Cardiac muscle cell (in vitro differentiated cells and primary cell): ENCODE data around the gene ARHGEF16. TPM values are rescaled to one million over a fixed set of nuclear protein-coding genes. Genes with fewer than 3 reads are reported as not detected.

Source experiments
- DNase-seq, 2 donors: peaks; one replicate each; pipeline versions ENCODE4 v3.0.0 to v3.0.0-alpha.2; 2010 to 2017; ENCODE audit warnings: low read depth in 1 of 2, low spot score in 1 of 2
- H3K27ac ChIP-seq: fragments of 200-600 bp; sonication (generic); 2 replicates; pipeline ENCODE4 v1.5.1; 2016
- H3K27me3 ChIP-seq: fragments of 200-600 bp; sonication (generic); 2 replicates; pipeline ENCODE4 v1.6.0; 2016; ENCODE audit warnings: control low read depth
- H3K36me3 ChIP-seq: fragments of 200-600 bp; sonication (generic); 2 replicates; pipeline ENCODE4 v1.5.1; 2016; ENCODE audit warnings: control low read depth
- H3K4me1 ChIP-seq: fragments of 200-600 bp; sonication (generic); 2 replicates; pipeline ENCODE4 v1.8.1; 2017; ENCODE audit warnings: low read depth, mild to moderate bottlenecking, mixed run types
- H3K4me3 ChIP-seq: fragments of 200-600 bp; sonication (generic); 2 replicates; pipeline ENCODE4 v1.5.1; 2016; ENCODE audit warnings: mild to moderate bottlenecking
- H3K9me3 ChIP-seq: fragments of 200-600 bp; sonication (generic); 2 replicates; pipeline ENCODE4 v1.5.1; 2017; ENCODE audit warnings: low read depth, mild to moderate bottlenecking, control low read depth
- CTCF ChIP-seq: IDR thresholded peaks from 2 replicates; pipeline ENCODE4 v1.5.1; 2012; ENCODE audit warnings: low read depth, mild to moderate bottlenecking, low read length
- polyA plus RNA-seq: library from polyadenylated mRNA; unstranded; fragments of >200 nt; fragmentation: Nextera tagmentation; extraction: Ambion mirVana; gene quantifications from 2 replicates; pipeline ENCODE4 v1.2.1, GENCODE V29; 2016
- total RNA-seq: library from RNA; depleted of rRNA; stranded (reverse); fragments of >200 nt; gene quantifications from 2 replicates; pipeline ENCODE4 v1.2.3, GENCODE V29; 2016

The ARHGEF16 gene
- total and polyA plus RNA-seq, 2 experiments from 2014 or later = 6.0 to 11.8 TPM

GRCh38 chr1:3469849-3470649 is 15.6 kb downstream of the ARHGEF16 start:
- Histone ChIP-seq H3K9me3 (no peaks in the 10 kb centered on the region), H3K27ac (no peak overlapping the region), H3K27me3 (no peaks in the 10 kb centered on the region), H3K36me3 (no peaks in the 10 kb centered on the region), H3K4me1 (peaks cover 7% of the 10 kb centered on the region), H3K4me3 (no peak overlapping the region)
- no peak for TF ChIP-seq CTCF
- no peak for DNase-seq

- Histone ChIP-seq H3K36me3 (no peaks in the 10 kb centered on the region), H3K9me3 (no peaks in the 10 kb centered on the region), H3K27me3 (no peaks in the 10 kb centered on the region), H3K4me3 (no peak overlapping the region), H3K27ac (peak overlapping the region; percentile 75), H3K4me1 (peaks cover 7% of the 10 kb centered on the region)
- no peak for DNase-seq
- no peak for TF ChIP-seq CTCF
Measured at GRCh38 chr1:3470650-3471355, 16.3 kb downstream of the ARHGEF16 start.

- Histone ChIP-seq H3K4me3 (no peak overlapping the region), H3K9me3 (no peaks in the 10 kb centered on the region), H3K4me1 (peaks cover 7% of the 10 kb centered on the region), H3K27me3 (no peaks in the 10 kb centered on the region), H3K36me3 (no peaks in the 10 kb centered on the region), H3K27ac (peak overlapping the region; percentile 75)
- peak; percentile 64 to 74 for DNase-seq
- TF ChIP-seq CTCF = peak; percentile 47
Measured at GRCh38 chr1:3471356-3472087, 17.1 kb downstream of the ARHGEF16 start.

- H3K27ac ChIP-seq = peak overlapping the region; percentile 75
- H3K9me3 ChIP-seq = no peaks in the 10 kb centered on the region
- no peaks in the 10 kb centered on the region for H3K36me3 ChIP-seq
- DNase-seq = no peak
- no peak overlapping the region for H3K4me3 ChIP-seq
- H3K4me1 ChIP-seq = peaks cover 7% of the 10 kb centered on the region
- no peaks in the 10 kb centered on the region for H3K27me3 ChIP-seq
- TF ChIP-seq CTCF = no peak
Measured at GRCh38 chr1:3472088-3472850, 17.8 kb downstream of the ARHGEF16 start.

GRCh38 chr1:3472906-3473305 is 18.4 kb downstream of the ARHGEF16 start:
- no peak for TF ChIP-seq CTCF
- Histone ChIP-seq H3K36me3 (no peaks in the 10 kb centered on the region), H3K27me3 (no peaks in the 10 kb centered on the region), H3K4me3 (no peak overlapping the region), H3K4me1 (peaks cover 7% of the 10 kb centered on the region), H3K9me3 (no peaks in the 10 kb centered on the region), H3K27ac (no peak overlapping the region)
- no peak for DNase-seq
